Ishikawa (cell line): ENCODE data around the gene TBC1D2B.

ENCODE experiments used
- CREB1 ChIP-seq: IDR thresholded peaks from 2 replicates; pipeline ENCODE4 v1.6.1; 2012; ENCODE audit warnings: low read depth
- EP300 ChIP-seq: IDR thresholded peaks from 2 replicates; pipeline ENCODE4 v1.6.1; 2012; ENCODE audit warnings: borderline replicate concordance
- FOXM1 ChIP-seq: IDR thresholded peaks from 2 replicates; pipeline ENCODE4 v1.6.1; 2012; ENCODE audit warnings: low read depth, borderline replicate concordance
- MAX ChIP-seq: IDR thresholded peaks from 2 replicates; pipeline ENCODE4 v1.6.1; 2012
- RAD21 ChIP-seq: IDR thresholded peaks from 2 replicates; pipeline ENCODE4 v1.6.1; 2012; ENCODE audit warnings: low read depth
- TAF1 ChIP-seq: IDR thresholded peaks from 2 replicates; pipeline ENCODE4 v1.6.1; 2012; ENCODE audit warnings: low read depth, mild to moderate bottlenecking
- TCF12 ChIP-seq: IDR thresholded peaks from 2 replicates; pipeline ENCODE4 v1.6.1; 2012; ENCODE audit warnings: low read depth
- YY1 ChIP-seq: IDR thresholded peaks from 2 replicates; pipeline ENCODE4 v1.6.1; 2012; ENCODE audit warnings: low read depth
- TF ChIP-seq, protein P1 (sequence below): IDR thresholded peaks from 2 replicates; pipeline ENCODE4 v1.6.1; 2012; ENCODE audit warnings: low read depth, mild to moderate bottlenecking
- TF ChIP-seq, protein P2 (sequence below): IDR thresholded peaks from 2 replicates; pipeline ENCODE4 v1.6.1; 2012

- TF ChIP-seq FOXM1 (no peak), MAX (no peak), TAF1 (no peak), CREB1 (no peak), RAD21 (no peak), EP300 (no peak), TCF12 (no peak), YY1 (no peak)
- TF ChIP-seq, protein P1, sequence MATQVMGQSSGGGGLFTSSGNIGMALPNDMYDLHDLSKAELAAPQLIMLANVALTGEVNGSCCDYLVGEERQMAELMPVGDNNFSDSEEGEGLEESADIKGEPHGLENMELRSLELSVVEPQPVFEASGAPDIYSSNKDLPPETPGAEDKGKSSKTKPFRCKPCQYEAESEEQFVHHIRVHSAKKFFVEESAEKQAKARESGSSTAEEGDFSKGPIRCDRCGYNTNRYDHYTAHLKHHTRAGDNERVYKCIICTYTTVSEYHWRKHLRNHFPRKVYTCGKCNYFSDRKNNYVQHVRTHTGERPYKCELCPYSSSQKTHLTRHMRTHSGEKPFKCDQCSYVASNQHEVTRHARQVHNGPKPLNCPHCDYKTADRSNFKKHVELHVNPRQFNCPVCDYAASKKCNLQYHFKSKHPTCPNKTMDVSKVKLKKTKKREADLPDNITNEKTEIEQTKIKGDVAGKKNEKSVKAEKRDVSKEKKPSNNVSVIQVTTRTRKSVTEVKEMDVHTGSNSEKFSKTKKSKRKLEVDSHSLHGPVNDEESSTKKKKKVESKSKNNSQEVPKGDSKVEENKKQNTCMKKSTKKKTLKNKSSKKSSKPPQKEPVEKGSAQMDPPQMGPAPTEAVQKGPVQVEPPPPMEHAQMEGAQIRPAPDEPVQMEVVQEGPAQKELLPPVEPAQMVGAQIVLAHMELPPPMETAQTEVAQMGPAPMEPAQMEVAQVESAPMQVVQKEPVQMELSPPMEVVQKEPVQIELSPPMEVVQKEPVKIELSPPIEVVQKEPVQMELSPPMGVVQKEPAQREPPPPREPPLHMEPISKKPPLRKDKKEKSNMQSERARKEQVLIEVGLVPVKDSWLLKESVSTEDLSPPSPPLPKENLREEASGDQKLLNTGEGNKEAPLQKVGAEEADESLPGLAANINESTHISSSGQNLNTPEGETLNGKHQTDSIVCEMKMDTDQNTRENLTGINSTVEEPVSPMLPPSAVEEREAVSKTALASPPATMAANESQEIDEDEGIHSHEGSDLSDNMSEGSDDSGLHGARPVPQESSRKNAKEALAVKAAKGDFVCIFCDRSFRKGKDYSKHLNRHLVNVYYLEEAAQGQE, result no peak
- TF ChIP-seq, protein P2, sequence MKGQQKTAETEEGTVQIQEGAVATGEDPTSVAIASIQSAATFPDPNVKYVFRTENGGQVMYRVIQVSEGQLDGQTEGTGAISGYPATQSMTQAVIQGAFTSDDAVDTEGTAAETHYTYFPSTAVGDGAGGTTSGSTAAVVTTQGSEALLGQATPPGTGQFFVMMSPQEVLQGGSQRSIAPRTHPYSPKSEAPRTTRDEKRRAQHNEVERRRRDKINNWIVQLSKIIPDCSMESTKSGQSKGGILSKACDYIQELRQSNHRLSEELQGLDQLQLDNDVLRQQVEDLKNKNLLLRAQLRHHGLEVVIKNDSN, result no peak
Measured at GRCh38 chr15:78120523-78120922, 43.0 kb upstream of the TBC1D2B start.
